ENCODE measurements around the gene STIM1. TPM values are rescaled to one million over a fixed set of nuclear protein-coding genes. Genes with fewer than 3 reads are reported as not detected.
A peak's percentile ranks its signal among the peaks of the same experiment; 100 is the strongest.

Gene STIM1
- total RNA-seq, 1 experiment from 2014 or later = 93.6 TPM

DNA sequence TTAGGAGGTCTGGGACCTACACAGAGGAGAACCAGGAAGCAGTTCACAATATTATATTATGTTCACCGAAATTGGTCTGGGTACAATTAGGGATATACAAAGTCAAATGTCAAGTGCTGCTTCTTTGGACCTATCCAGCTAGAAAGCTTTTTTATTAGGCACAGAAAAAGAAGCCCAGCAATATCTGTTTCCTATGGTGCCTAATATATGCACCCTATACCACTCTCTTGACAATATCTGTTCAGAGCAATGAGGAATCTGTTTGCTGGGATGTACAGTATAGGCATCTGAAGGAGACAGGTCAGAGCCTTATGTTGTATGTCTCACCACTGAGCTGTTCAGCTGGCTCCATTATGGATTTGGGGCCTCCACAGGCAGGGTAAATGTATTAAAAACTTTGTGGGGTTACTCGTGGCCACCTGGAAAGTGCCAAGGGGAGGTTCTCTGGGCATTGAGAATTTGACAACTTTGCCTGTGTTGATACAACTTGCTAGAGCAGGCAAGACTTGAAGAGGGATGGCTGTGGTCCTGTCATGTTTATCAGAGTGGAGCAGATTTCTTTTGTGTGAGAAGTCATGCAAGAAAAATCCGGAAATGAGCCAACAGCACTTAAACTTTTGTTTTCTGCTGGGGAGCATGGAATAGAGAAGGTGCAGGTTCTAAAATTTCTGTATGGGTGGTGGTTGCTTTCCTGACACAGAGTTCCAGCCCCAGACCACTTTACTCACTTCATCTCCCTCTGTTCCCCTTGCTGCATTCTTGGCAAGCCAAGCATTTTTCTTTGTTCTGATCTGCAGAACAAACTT lies 10.1 kb downstream of the STIM1 start:
- TF ChIP-seq POLR2AphosphoS5 (IDR thresholded peaks at IDR 0.05; ENCODE audit: low read depth, low read length) = no peak
- no peak for TF ChIP-seq TCF7L2 (IDR thresholded peaks at IDR 0.05; ENCODE audit: low read depth, low read length)
- TF ChIP-seq, protein P1, sequence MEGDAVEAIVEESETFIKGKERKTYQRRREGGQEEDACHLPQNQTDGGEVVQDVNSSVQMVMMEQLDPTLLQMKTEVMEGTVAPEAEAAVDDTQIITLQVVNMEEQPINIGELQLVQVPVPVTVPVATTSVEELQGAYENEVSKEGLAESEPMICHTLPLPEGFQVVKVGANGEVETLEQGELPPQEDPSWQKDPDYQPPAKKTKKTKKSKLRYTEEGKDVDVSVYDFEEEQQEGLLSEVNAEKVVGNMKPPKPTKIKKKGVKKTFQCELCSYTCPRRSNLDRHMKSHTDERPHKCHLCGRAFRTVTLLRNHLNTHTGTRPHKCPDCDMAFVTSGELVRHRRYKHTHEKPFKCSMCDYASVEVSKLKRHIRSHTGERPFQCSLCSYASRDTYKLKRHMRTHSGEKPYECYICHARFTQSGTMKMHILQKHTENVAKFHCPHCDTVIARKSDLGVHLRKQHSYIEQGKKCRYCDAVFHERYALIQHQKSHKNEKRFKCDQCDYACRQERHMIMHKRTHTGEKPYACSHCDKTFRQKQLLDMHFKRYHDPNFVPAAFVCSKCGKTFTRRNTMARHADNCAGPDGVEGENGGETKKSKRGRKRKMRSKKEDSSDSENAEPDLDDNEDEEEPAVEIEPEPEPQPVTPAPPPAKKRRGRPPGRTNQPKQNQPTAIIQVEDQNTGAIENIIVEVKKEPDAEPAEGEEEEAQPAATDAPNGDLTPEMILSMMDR (IDR thresholded peaks at IDR 0.05) = no peak
- no peak for TF ChIP-seq SIN3A (IDR thresholded peaks at IDR 0.05; ENCODE audit: borderline replicate concordance, insufficient read depth, low read depth, low read length)
- TF ChIP-seq, protein P2, sequence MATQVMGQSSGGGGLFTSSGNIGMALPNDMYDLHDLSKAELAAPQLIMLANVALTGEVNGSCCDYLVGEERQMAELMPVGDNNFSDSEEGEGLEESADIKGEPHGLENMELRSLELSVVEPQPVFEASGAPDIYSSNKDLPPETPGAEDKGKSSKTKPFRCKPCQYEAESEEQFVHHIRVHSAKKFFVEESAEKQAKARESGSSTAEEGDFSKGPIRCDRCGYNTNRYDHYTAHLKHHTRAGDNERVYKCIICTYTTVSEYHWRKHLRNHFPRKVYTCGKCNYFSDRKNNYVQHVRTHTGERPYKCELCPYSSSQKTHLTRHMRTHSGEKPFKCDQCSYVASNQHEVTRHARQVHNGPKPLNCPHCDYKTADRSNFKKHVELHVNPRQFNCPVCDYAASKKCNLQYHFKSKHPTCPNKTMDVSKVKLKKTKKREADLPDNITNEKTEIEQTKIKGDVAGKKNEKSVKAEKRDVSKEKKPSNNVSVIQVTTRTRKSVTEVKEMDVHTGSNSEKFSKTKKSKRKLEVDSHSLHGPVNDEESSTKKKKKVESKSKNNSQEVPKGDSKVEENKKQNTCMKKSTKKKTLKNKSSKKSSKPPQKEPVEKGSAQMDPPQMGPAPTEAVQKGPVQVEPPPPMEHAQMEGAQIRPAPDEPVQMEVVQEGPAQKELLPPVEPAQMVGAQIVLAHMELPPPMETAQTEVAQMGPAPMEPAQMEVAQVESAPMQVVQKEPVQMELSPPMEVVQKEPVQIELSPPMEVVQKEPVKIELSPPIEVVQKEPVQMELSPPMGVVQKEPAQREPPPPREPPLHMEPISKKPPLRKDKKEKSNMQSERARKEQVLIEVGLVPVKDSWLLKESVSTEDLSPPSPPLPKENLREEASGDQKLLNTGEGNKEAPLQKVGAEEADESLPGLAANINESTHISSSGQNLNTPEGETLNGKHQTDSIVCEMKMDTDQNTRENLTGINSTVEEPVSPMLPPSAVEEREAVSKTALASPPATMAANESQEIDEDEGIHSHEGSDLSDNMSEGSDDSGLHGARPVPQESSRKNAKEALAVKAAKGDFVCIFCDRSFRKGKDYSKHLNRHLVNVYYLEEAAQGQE (IDR thresholded peaks at IDR 0.05; ENCODE audit: insufficient read depth in 1 of 2, low read depth in 2 of 2, low read length in 1 of 2) = no peak
- Histone ChIP-seq H3K4me3 (ENCODE audit: low read depth in 2 of 2, low read length in 2 of 2) (no peak overlapping the region), H3K9me3 (ENCODE audit: control insufficient read depth, insufficient read depth, low read depth, low read length) (no peaks in the 10 kb centered on the region), H3K27me3 (ENCODE audit: control insufficient read depth, insufficient read depth, low read length) (no peaks in the 10 kb centered on the region), H3K4me1 (ENCODE audit: control insufficient read depth, insufficient read depth, low read length) (peaks cover 32% of the 10 kb centered on the region), H3K36me3 (ENCODE audit: control insufficient read depth, insufficient read depth, low read length) (no peaks in the 10 kb centered on the region), H3K27ac (ENCODE audit: low read length) (peak overlapping the region; percentile 36)
- ChIA-PET CTCF (interaction anchor here (1.2 to 1.7 kb wide), 2 partner anchors 10 to 11 kb away, joined by 3 to 4 read pairs; partner anchors contain the start of gene STIM1), POLR2A (no interaction called here)
- BruUV-seq (replicated peaks) = no TSS peak
- DNase-seq (ENCODE audit: low read depth, low spot score) (no peak), ATAC-seq (peak; percentile 35)
- in situ Hi-C loops (cut with HindIII; ENCODE audit: low pct_unique_long_range_greater_than_20kb, low sequenced_read_pairs) = no loop called here
- intact Hi-C loops (cut with micrococcal nuclease; ENCODE audit: unreplicated experiment) = no loop called here

DNA sequence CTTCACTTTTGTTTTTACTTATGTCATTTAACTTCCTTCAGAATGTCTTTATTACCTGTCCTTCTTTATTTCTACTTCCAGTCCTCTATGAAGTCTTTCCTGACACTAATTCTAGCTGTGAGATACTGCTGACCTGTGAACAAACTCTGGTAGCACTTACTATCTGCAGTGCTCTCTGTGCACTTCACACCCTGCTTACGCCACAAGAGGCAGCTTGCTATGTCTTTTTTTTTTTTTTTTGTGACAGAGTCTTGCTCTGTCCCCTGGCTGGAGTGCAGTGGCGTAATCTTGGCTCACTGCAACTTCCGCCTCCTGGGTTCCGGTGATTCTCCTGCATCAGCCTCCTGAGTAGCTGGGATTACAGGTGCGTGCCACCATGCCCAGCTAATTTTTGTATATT lies 10.7 kb downstream of the STIM1 start:
- H3K27ac ChIP-seq (ENCODE audit: low read length) = no peak overlapping the region
- H3K27me3 ChIP-seq (ENCODE audit: control insufficient read depth, insufficient read depth, low read length) = no peaks in the 10 kb centered on the region
- H3K4me1 ChIP-seq (ENCODE audit: control insufficient read depth, insufficient read depth, low read length) = peaks cover 29% of the 10 kb centered on the region
- BruUV-seq (replicated peaks) = no TSS peak
- no peaks in the 10 kb centered on the region for H3K36me3 ChIP-seq (ENCODE audit: control insufficient read depth, insufficient read depth, low read length)
- ATAC-seq (no peak), DNase-seq (ENCODE audit: low read depth, low spot score) (no peak)
- no peak for TF ChIP-seq TCF7L2 (IDR thresholded peaks at IDR 0.05; ENCODE audit: low read depth, low read length)
- TF ChIP-seq, protein P1 (IDR thresholded peaks at IDR 0.05) = no peak
- TF ChIP-seq SIN3A (IDR thresholded peaks at IDR 0.05; ENCODE audit: borderline replicate concordance, insufficient read depth, low read depth, low read length) = no peak
- TF ChIP-seq POLR2AphosphoS5 (IDR thresholded peaks at IDR 0.05; ENCODE audit: low read depth, low read length) = no peak
- TF ChIP-seq, protein P2 (IDR thresholded peaks at IDR 0.05; ENCODE audit: insufficient read depth in 1 of 2, low read depth in 2 of 2, low read length in 1 of 2) = no peak
- no peaks in the 10 kb centered on the region for H3K9me3 ChIP-seq (ENCODE audit: control insufficient read depth, insufficient read depth, low read depth, low read length)
- POLR2A ChIA-PET = interaction anchor here (0.5 kb wide), 1 partner anchor 13 kb away, joined by 5 read pairs; no protein-coding TSS in a partner anchor
- no peak overlapping the region for H3K4me3 ChIP-seq (ENCODE audit: low read depth in 2 of 2, low read length in 2 of 2)
- in situ Hi-C loops (cut with HindIII; ENCODE audit: low pct_unique_long_range_greater_than_20kb, low sequenced_read_pairs) (no loop called here), intact Hi-C loops (cut with micrococcal nuclease; ENCODE audit: unreplicated experiment) (no loop called here)
- CTCF ChIA-PET = no interaction called here

Measured in Panc1 (cell line).